Stimulated activated naive B cell treated with anti-CD40 and anti-IgM and Interleukin-4, amounts not matched to agents 10 μg/mL and 1 μg/mL and 100 μg/mL, for 72 hours (primary cell): Measurements from ENCODE around the gene PLA2G4B.

Experiments
- ATAC-seq, 2 donors: fragments of 150-1000 bp; cut with Tn5 transposase; replicated peaks; 2 replicates each; pipeline ENCODE4 v1.10.0; 2021; ENCODE audit warnings: moderate library complexity in 1 of 2
- DNase-seq: peaks from one replicate; pipeline ENCODE4 v3.0.0; 2021
- H3K27ac Mint-ChIP-seq: one replicate; pipeline ENCODE4 v1.8.0; 2022; ENCODE audit warnings: mild to moderate bottlenecking, mixed read lengths
- H3K27me3 Mint-ChIP-seq, 2 donors: one replicate each; pipeline ENCODE4 v1.8.0; 2022; ENCODE audit warnings: mixed read lengths in 2 of 2
- H3K36me3 Mint-ChIP-seq, 2 donors: one replicate each; pipeline ENCODE4 v1.8.0; 2022; ENCODE audit warnings: mixed read lengths in 2 of 2, mild to moderate bottlenecking in 1 of 2
- H3K4me1 Mint-ChIP-seq, 2 donors: one replicate each; pipeline ENCODE4 v1.8.0; 2022; ENCODE audit warnings: mixed read lengths in 2 of 2, mild to moderate bottlenecking in 1 of 2
- H3K4me3 Mint-ChIP-seq, 2 donors: one replicate each; pipeline ENCODE4 v1.8.0; 2022; ENCODE audit warnings: mild to moderate bottlenecking in 2 of 2, mixed read lengths in 2 of 2, moderate library complexity in 1 of 2
- H3K9me3 Mint-ChIP-seq, 2 donors: one replicate each; pipeline ENCODE4 v1.8.0; 2022; ENCODE audit warnings: mixed read lengths in 2 of 2, mild to moderate bottlenecking in 1 of 2

PLA2G4B gene

GRCh38 chr15:41842229-41842628 is 3.6 kb downstream of the PLA2G4B start:
- Mint-ChIP-seq H3K27me3 (no peaks in the 10 kb centered on the region), H3K36me3 (peaks cover 27 to 36% of the 10 kb centered on the region in 2 donors), H3K27ac (no peak overlapping the region), H3K9me3 (no peaks in the 10 kb centered on the region), H3K4me3 (no peak overlapping the region), H3K4me1 (no peaks in the 10 kb centered on the region)
- no peak for ATAC-seq
- DNase-seq, result no peak

GRCh38 chr15:41843571-41843970 is 4.9 kb downstream of the PLA2G4B start:
- Mint-ChIP-seq H3K27ac (no peak overlapping the region), H3K27me3 (no peaks in the 10 kb centered on the region), H3K4me3 (no peak overlapping the region), H3K36me3 (peaks cover 30 to 45% of the 10 kb centered on the region in 2 donors), H3K9me3 (no peaks in the 10 kb centered on the region), H3K4me1 (no peaks in the 10 kb centered on the region)
- no peak for DNase-seq
- ATAC-seq, result no peak

GRCh38 chr15:41844814-41845213 is 6.2 kb downstream of the PLA2G4B start:
- no peaks in the 10 kb centered on the region for H3K9me3 Mint-ChIP-seq
- peaks cover 33 to 45% of the 10 kb centered on the region in 2 donors for H3K36me3 Mint-ChIP-seq
- DNase-seq (no peak), ATAC-seq (no peak)
- no peak overlapping the region for H3K4me3 Mint-ChIP-seq
- H3K27me3 Mint-ChIP-seq, result no peaks in the 10 kb centered on the region
- no peak overlapping the region for H3K27ac Mint-ChIP-seq
- peaks cover 0 to 1% of the 10 kb centered on the region in 2 donors for H3K4me1 Mint-ChIP-seq

GRCh38 chr15:41847206-41847605 is 8.6 kb downstream of the PLA2G4B start:
- ATAC-seq, result no peak
- H3K36me3 Mint-ChIP-seq, result peaks cover 30 to 31% of the 10 kb centered on the region in 2 donors

GRCh38 chr15:41847981-41848380 is 9.3 kb downstream of the PLA2G4B start:
- ATAC-seq (no peak), DNase-seq (no peak)
- no peak overlapping the region for H3K27ac Mint-ChIP-seq
- H3K36me3 Mint-ChIP-seq, result peaks cover 25 to 26% of the 10 kb centered on the region in 2 donors
- H3K27me3 Mint-ChIP-seq, result peaks cover 3 to 9% of the 10 kb centered on the region in 2 donors
- H3K9me3 Mint-ChIP-seq, result no peaks in the 10 kb centered on the region
- peaks cover 7 to 17% of the 10 kb centered on the region in 2 donors for H3K4me1 Mint-ChIP-seq
- H3K4me3 Mint-ChIP-seq, result no peak overlapping the region

More at GRCh38 chr15:41847206-41847605, 8.6 kb downstream of the PLA2G4B start:
- DNase-seq, result no peak
- Mint-ChIP-seq H3K9me3 (no peaks in the 10 kb centered on the region), H3K4me3 (no peak overlapping the region), H3K27ac (peak overlapping the region; percentile 7), H3K4me1 (peaks cover 7 to 17% of the 10 kb centered on the region in 2 donors), H3K27me3 (peaks cover 3 to 9% of the 10 kb centered on the region in 2 donors)

GRCh38 chr15:41848631-41849030 is 10.0 kb downstream of the PLA2G4B start:
- Mint-ChIP-seq H3K27me3 (peaks cover 3 to 9% of the 10 kb centered on the region in 2 donors), H3K4me1 (peaks cover 7 to 17% of the 10 kb centered on the region in 2 donors), H3K27ac (no peak overlapping the region), H3K36me3 (peaks cover 23 to 25% of the 10 kb centered on the region in 2 donors), H3K9me3 (no peaks in the 10 kb centered on the region), H3K4me3 (no peak overlapping the region)
- ATAC-seq (no peak), DNase-seq (no peak)

- H3K27me3 Mint-ChIP-seq, result peaks cover 3 to 9% of the 10 kb centered on the region in 2 donors
- DNase-seq (no peak), ATAC-seq (no peak)
- H3K27ac Mint-ChIP-seq, result no peak overlapping the region
- peaks cover 7 to 17% of the 10 kb centered on the region in 2 donors for H3K4me1 Mint-ChIP-seq
- H3K9me3 Mint-ChIP-seq, result no peaks in the 10 kb centered on the region
- H3K4me3 Mint-ChIP-seq, result no peak overlapping the region
- peaks cover 20 to 25% of the 10 kb centered on the region in 2 donors for H3K36me3 Mint-ChIP-seq
Observed at GRCh38 chr15:41849204-41849603, 10.6 kb downstream of the PLA2G4B start.

- Mint-ChIP-seq H3K4me1 (peaks cover 7 to 17% of the 10 kb centered on the region in 2 donors), H3K27me3 (peaks cover 3 to 9% of the 10 kb centered on the region in 2 donors), H3K27ac (no peak overlapping the region), H3K36me3 (peaks cover 18 to 23% of the 10 kb centered on the region in 2 donors), H3K9me3 (no peaks in the 10 kb centered on the region), H3K4me3 (no peak overlapping the region)
- ATAC-seq (peak in 1 of 2 donors; percentile 24), DNase-seq (no peak)
Observed at GRCh38 chr15:41849861-41850260, 11.2 kb downstream of the PLA2G4B start.

- Mint-ChIP-seq H3K36me3 (peaks cover 15 to 21% of the 10 kb centered on the region in 2 donors), H3K9me3 (no peaks in the 10 kb centered on the region), H3K27me3 (peaks cover 3 to 9% of the 10 kb centered on the region in 2 donors), H3K4me3 (no peak overlapping the region), H3K4me1 (peaks cover 7 to 17% of the 10 kb centered on the region in 2 donors), H3K27ac (peak overlapping the region; percentile 47)
- no peak for DNase-seq
- ATAC-seq, result peak in 1 of 2 donors; percentile 19
Observed at GRCh38 chr15:41850482-41851166, 12.0 kb downstream of the PLA2G4B start.

GRCh38 chr15:41851167-41851523 is 12.5 kb downstream of the PLA2G4B start:
- H3K27me3 Mint-ChIP-seq, result peaks cover 3 to 9% of the 10 kb centered on the region in 2 donors
- no peak overlapping the region for H3K4me3 Mint-ChIP-seq
- peak overlapping the region; percentile 47 for H3K27ac Mint-ChIP-seq
- H3K4me1 Mint-ChIP-seq, result peaks cover 7 to 17% of the 10 kb centered on the region in 2 donors
- DNase-seq, result no peak
- peaks cover 14 to 17% of the 10 kb centered on the region in 2 donors for H3K36me3 Mint-ChIP-seq
- ATAC-seq, result no peak
- no peaks in the 10 kb centered on the region for H3K9me3 Mint-ChIP-seq

GRCh38 chr15:41851755-41852370 is 13.2 kb downstream of the PLA2G4B start:
- ATAC-seq (no peak), DNase-seq (no peak)
- H3K4me3 Mint-ChIP-seq, result no peak overlapping the region
- H3K36me3 Mint-ChIP-seq, result peaks cover 11 to 13% of the 10 kb centered on the region in 2 donors
- peaks cover 7 to 17% of the 10 kb centered on the region in 2 donors for H3K4me1 Mint-ChIP-seq
- H3K27me3 Mint-ChIP-seq, result peaks cover 3 to 9% of the 10 kb centered on the region in 2 donors
- no peak overlapping the region for H3K27ac Mint-ChIP-seq
- H3K9me3 Mint-ChIP-seq, result no peaks in the 10 kb centered on the region

GRCh38 chr15:41852736-41853590 is 14.3 kb downstream of the PLA2G4B start:
- Mint-ChIP-seq H3K27ac (no peak overlapping the region), H3K9me3 (no peaks in the 10 kb centered on the region), H3K27me3 (peaks cover 3 to 9% of the 10 kb centered on the region in 2 donors), H3K4me1 (peaks cover 7 to 17% of the 10 kb centered on the region in 2 donors), H3K4me3 (no peak overlapping the region), H3K36me3 (peaks cover 5 to 7% of the 10 kb centered on the region in 2 donors)
- ATAC-seq (no peak), DNase-seq (no peak)

GRCh38 chr15:41853831-41854230 is 15.2 kb downstream of the PLA2G4B start:
- peaks cover 7 to 17% of the 10 kb centered on the region in 2 donors for H3K4me1 Mint-ChIP-seq
- DNase-seq (no peak), ATAC-seq (no peak)
- H3K36me3 Mint-ChIP-seq, result peaks cover 0 to 2% of the 10 kb centered on the region in 2 donors
- H3K27ac Mint-ChIP-seq, result no peak overlapping the region
- H3K4me3 Mint-ChIP-seq, result no peak overlapping the region
- no peaks in the 10 kb centered on the region for H3K9me3 Mint-ChIP-seq
- peaks cover 3 to 9% of the 10 kb centered on the region in 2 donors for H3K27me3 Mint-ChIP-seq

- no peaks in the 10 kb centered on the region for H3K9me3 Mint-ChIP-seq
- H3K4me1 Mint-ChIP-seq, result peaks cover 8 to 18% of the 10 kb centered on the region in 2 donors
- DNase-seq (no peak), ATAC-seq (no peak)
- no peak overlapping the region for H3K27ac Mint-ChIP-seq
- H3K27me3 Mint-ChIP-seq, result peaks cover 3 to 9% of the 10 kb centered on the region in 2 donors
- H3K36me3 Mint-ChIP-seq, result no peaks in the 10 kb centered on the region
- no peak overlapping the region for H3K4me3 Mint-ChIP-seq
Observed at GRCh38 chr15:41854443-41854842, 15.8 kb downstream of the PLA2G4B start.
